GM23338 (cell line): ENCODE data around the gene IQGAP2. TPM values are rescaled to one million over a fixed set of nuclear protein-coding genes. Genes with fewer than 3 reads are reported as not detected.

Experiments
- ATAC-seq: fragments of 200-7000 bp; cut with Tn5 transposase; 3 replicates; pipeline ENCODE4 v1.9.1; 2020
- DNase-seq: peaks from one replicate; pipeline ENCODE4 v3.0.0-alpha.2; 2015; ENCODE audit warnings: low spot score
- H2AFZ ChIP-seq: fragments of 200-600 bp; sonication (generic); 2 replicates; pipeline ENCODE4 v1.8.0; 2016; ENCODE audit warnings: antibody characterized with exemption, mild to moderate bottlenecking, moderate library complexity
- H3F3A ChIP-seq: fragments of 200-600 bp; sonication (generic); replicated peaks from 2 replicates; pipeline ENCODE4 v1.8.0; 2017; ENCODE audit warnings: antibody characterized with exemption, mixed run types, low read depth
- H3K27ac ChIP-seq: fragments of 200-600 bp; sonication (generic); 2 replicates; pipeline ENCODE4 v1.6.1; 2016; ENCODE audit warnings: low read depth
- H3K27me3 ChIP-seq: fragments of 200-600 bp; sonication (generic); 2 replicates; pipeline ENCODE4 v1.8.0; 2016; ENCODE audit warnings: mild to moderate bottlenecking, mixed run types, moderate library complexity; ENCODE audit not compliant: insufficient read depth
- H3K36me3 ChIP-seq: fragments of 200-600 bp; sonication (generic); 2 replicates; pipeline ENCODE4 v1.8.0; 2016; ENCODE audit warnings: mild to moderate bottlenecking; ENCODE audit not compliant: insufficient read depth
- H3K4me1 ChIP-seq: fragments of 200-600 bp; sonication (generic); 2 replicates; pipeline ENCODE4 v1.8.0; 2016; ENCODE audit warnings: mild to moderate bottlenecking, moderate library complexity; ENCODE audit not compliant: insufficient read depth
- H3K4me2 ChIP-seq: fragments of 200-600 bp; sonication (generic); 2 replicates; pipeline ENCODE4 v1.7.1; 2017; ENCODE audit warnings: mixed run types
- H3K4me3 ChIP-seq: fragments of 200-600 bp; sonication (generic); 2 replicates; pipeline ENCODE4 v1.6.1; 2016; ENCODE audit warnings: mixed run types
- H3K79me2 ChIP-seq: fragments of 200-600 bp; sonication (generic); replicated peaks from 2 replicates; pipeline ENCODE4 v1.8.0; 2017; ENCODE audit warnings: mild to moderate bottlenecking; ENCODE audit not compliant: insufficient read depth
- H3K9me2 ChIP-seq: fragments of 200-600 bp; sonication (generic); 2 replicates; pipeline ENCODE4 v1.8.0; 2017; ENCODE audit not compliant: insufficient read depth
- H4K20me1 ChIP-seq: fragments of 200-600 bp; sonication (generic); replicated peaks from 2 replicates; pipeline ENCODE4 v1.8.0; 2017; ENCODE audit warnings: mild to moderate bottlenecking; ENCODE audit not compliant: insufficient read depth
- H3K27ac Mint-ChIP-seq: 2 replicates; pipeline ENCODE4 v1.8.0; 2020; ENCODE audit warnings: inconsistent platforms, mild to moderate bottlenecking, moderate library complexity, mixed read lengths
- H3K27me3 Mint-ChIP-seq: 3 replicates; pipeline ENCODE4 v1.8.0; 2022; ENCODE audit warnings: low read depth, mild to moderate bottlenecking, moderate library complexity, mixed read lengths, inconsistent platforms; ENCODE audit not compliant: insufficient read depth, poor library complexity
- H3K36me3 Mint-ChIP-seq: 3 replicates; pipeline ENCODE4 v1.8.0; 2021; ENCODE audit warnings: low read depth, mild to moderate bottlenecking, inconsistent platforms, moderate library complexity, mixed read lengths
- H3K4me1 Mint-ChIP-seq: 3 replicates; pipeline ENCODE4 v1.8.0; 2020; ENCODE audit warnings: mild to moderate bottlenecking, inconsistent platforms, mixed read lengths
- H3K4me3 Mint-ChIP-seq: 3 replicates; pipeline ENCODE4 v1.8.0; 2021; ENCODE audit warnings: moderate library complexity, mild to moderate bottlenecking, inconsistent platforms, mixed read lengths
- H3K9me3 Mint-ChIP-seq: 3 replicates; pipeline ENCODE4 v1.8.0; 2020; ENCODE audit warnings: moderate library complexity, mild to moderate bottlenecking, inconsistent platforms, mixed read lengths
- CREB1 ChIP-seq: fragments of 250-450 bp; sonication (Bioruptor Pico); IDR thresholded peaks from 2 replicates; pipeline ENCODE4 v1.5.0; 2020; ENCODE audit warnings: low read depth, mild to moderate bottlenecking, moderate library complexity
- ETS1 ChIP-seq: IDR thresholded peaks from 2 replicates; pipeline ENCODE4 v1.6.1; 2016; ENCODE audit warnings: antibody characterized with exemption
- EZH2 ChIP-seq: fragments of 200-600 bp; sonication (generic); IDR thresholded peaks from one replicate; pipeline ENCODE4 v1.8.0; 2017; ENCODE audit warnings: antibody characterized with exemption, mild to moderate bottlenecking, low read depth; ENCODE audit not compliant: unreplicated experiment
- JUNB ChIP-seq: IDR thresholded peaks from one replicate; pipeline ENCODE4 v1.6.1; 2016; ENCODE audit warnings: antibody characterized with exemption; ENCODE audit not compliant: unreplicated experiment
- NANOG ChIP-seq: IDR thresholded peaks from 2 replicates; pipeline ENCODE4 v1.6.1; 2016; ENCODE audit warnings: antibody characterized with exemption, borderline replicate concordance
- POLR2AphosphoS5 ChIP-seq: IDR thresholded peaks from 2 replicates; pipeline ENCODE4 v1.6.1; 2016; ENCODE audit warnings: antibody characterized with exemption, low read depth
- ZNF114 ChIP-seq: fragments of 250-450 bp; sonication (Bioruptor Pico); IDR thresholded peaks from 2 replicates; pipeline ENCODE4 v1.5.0; 2020; ENCODE audit warnings: mild to moderate bottlenecking, moderate library complexity
- ZNF331 ChIP-seq: fragments of 250-450 bp; sonication (Bioruptor Pico); IDR thresholded peaks from 2 replicates; pipeline ENCODE4 v1.5.0; 2020; ENCODE audit warnings: low read depth, mild to moderate bottlenecking, moderate library complexity
- ZNF462 ChIP-seq: fragments of 250-450 bp; sonication (Bioruptor Pico); IDR thresholded peaks from 2 replicates; pipeline ENCODE4 v1.5.0; 2020; ENCODE audit warnings: mild to moderate bottlenecking, moderate library complexity
- polyA plus RNA-seq: library from polyadenylated mRNA; unstranded; fragments of >200 nt; fragmentation: Nextera tagmentation; extraction: Ambion mirVana; gene quantifications from 2 replicates; pipeline ENCODE4 v1.2.1, GENCODE V29; 2016
- total RNA-seq: library from RNA; depleted of rRNA; stranded (reverse); fragments of >200 nt; shearing (Covaris generic); gene quantifications from 2 replicates; pipeline ENCODE4 v1.2.3, GENCODE V29; 2014
- TF ChIP-seq, protein P1 (sequence below): IDR thresholded peaks from one replicate; pipeline ENCODE4 v1.6.1; 2018; ENCODE audit warnings: antibody characterized with exemption; ENCODE audit not compliant: unreplicated experiment

Gene IQGAP2
- total and polyA plus RNA-seq, 2 experiments from 2014 or later: 60.0 to 86.5 TPM

- TF ChIP-seq, protein P1, sequence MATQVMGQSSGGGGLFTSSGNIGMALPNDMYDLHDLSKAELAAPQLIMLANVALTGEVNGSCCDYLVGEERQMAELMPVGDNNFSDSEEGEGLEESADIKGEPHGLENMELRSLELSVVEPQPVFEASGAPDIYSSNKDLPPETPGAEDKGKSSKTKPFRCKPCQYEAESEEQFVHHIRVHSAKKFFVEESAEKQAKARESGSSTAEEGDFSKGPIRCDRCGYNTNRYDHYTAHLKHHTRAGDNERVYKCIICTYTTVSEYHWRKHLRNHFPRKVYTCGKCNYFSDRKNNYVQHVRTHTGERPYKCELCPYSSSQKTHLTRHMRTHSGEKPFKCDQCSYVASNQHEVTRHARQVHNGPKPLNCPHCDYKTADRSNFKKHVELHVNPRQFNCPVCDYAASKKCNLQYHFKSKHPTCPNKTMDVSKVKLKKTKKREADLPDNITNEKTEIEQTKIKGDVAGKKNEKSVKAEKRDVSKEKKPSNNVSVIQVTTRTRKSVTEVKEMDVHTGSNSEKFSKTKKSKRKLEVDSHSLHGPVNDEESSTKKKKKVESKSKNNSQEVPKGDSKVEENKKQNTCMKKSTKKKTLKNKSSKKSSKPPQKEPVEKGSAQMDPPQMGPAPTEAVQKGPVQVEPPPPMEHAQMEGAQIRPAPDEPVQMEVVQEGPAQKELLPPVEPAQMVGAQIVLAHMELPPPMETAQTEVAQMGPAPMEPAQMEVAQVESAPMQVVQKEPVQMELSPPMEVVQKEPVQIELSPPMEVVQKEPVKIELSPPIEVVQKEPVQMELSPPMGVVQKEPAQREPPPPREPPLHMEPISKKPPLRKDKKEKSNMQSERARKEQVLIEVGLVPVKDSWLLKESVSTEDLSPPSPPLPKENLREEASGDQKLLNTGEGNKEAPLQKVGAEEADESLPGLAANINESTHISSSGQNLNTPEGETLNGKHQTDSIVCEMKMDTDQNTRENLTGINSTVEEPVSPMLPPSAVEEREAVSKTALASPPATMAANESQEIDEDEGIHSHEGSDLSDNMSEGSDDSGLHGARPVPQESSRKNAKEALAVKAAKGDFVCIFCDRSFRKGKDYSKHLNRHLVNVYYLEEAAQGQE: no peak
- no peak for TF ChIP-seq ZNF331
- TF ChIP-seq POLR2AphosphoS5: no peak
- no peak for TF ChIP-seq ZNF114 (CRISPR knock-in tag)
- no peak for TF ChIP-seq JUNB
Observed at GRCh38 chr5:76380346-76381066, 22.6 kb upstream of the IQGAP2 start (continued).

GRCh38 chr5:76383126-76383832 is 19.8 kb upstream of the IQGAP2 start:
- H3K4me2 ChIP-seq: no peak overlapping the region
- no peaks in the 10 kb centered on the region for H3K79me2 ChIP-seq
- no peak for DNase-seq
- Mint-ChIP-seq H3K9me3 (no peaks in the 10 kb centered on the region; the same call in 2 of the 3 replicates), H3K4me3 (no peak overlapping the region), H3K27ac (no peak overlapping the region), H3K4me1 (peaks cover 11% of the 10 kb centered on the region; the same call in 2 of the 3 replicates), H3K36me3 (no peaks in the 10 kb centered on the region; the same call in 2 of the 3 replicates), H3K27me3 (no peaks in the 10 kb centered on the region)
- ATAC-seq: no peak
- H3K9me2 ChIP-seq: no peaks in the 10 kb centered on the region
- H2AFZ ChIP-seq: no peak overlapping the region
- no peaks in the 10 kb centered on the region for H4K20me1 ChIP-seq
- H3K4me3 ChIP-seq: no peak overlapping the region
- H3K27me3 ChIP-seq: no peaks in the 10 kb centered on the region
- no peaks in the 10 kb centered on the region; the same call in 1 of the 2 replicates for H3K36me3 ChIP-seq
- no peaks in the 10 kb centered on the region for H3F3A ChIP-seq
- H3K27ac ChIP-seq: no peak overlapping the region
- 0 out of 2 replicates have a peak, but pooled peaks cover 2% of the 10 kb centered on the region for H3K4me1 ChIP-seq
- no peak for TF ChIP-seq ZNF462
- TF ChIP-seq NANOG: no peak
- TF ChIP-seq ZNF331: no peak
- no peak for TF ChIP-seq EZH2
- TF ChIP-seq ETS1: no peak
- TF ChIP-seq JUNB: no peak
- TF ChIP-seq CREB1 (CRISPR knock-in tag): no peak
- TF ChIP-seq ZNF114 (CRISPR knock-in tag): no peak
- no peak for TF ChIP-seq POLR2AphosphoS5
